22Rv1 (cell line): ENCODE data around the gene LRRC15.

Source experiments
- ZFX ChIP-seq: fragments of 450-650 bp; IDR thresholded peaks from 2 replicates; pipeline ENCODE4 v1.6.1; 2017; ENCODE audit warnings: antibody characterized with exemption, borderline replicate concordance
- TF ChIP-seq, protein P1 (sequence below): fragments of 450-650 bp; IDR thresholded peaks from 2 replicates; pipeline ENCODE4 v1.5.1; 2017; ENCODE audit warnings: mild to moderate bottlenecking

DNA sequence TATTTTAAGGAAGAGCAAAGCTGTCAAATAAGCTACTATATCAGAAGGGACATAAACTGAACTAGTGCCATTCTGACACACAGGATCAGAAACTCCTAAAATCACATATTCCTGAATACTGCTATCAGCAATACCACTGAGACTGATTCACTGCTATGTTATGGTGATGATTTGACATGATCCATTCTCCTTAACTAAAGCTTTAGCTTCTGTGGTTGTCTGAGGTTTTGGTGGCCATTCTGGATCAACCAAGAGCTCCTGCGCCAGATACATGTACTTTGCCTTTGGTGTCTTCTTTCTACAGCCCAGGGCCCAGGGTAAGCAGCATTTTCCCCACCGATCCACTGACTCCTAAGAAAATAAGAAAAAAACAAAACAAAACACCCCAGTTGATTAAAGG, 36.2 kb upstream of the LRRC15 start:
- TF ChIP-seq, protein P1, sequence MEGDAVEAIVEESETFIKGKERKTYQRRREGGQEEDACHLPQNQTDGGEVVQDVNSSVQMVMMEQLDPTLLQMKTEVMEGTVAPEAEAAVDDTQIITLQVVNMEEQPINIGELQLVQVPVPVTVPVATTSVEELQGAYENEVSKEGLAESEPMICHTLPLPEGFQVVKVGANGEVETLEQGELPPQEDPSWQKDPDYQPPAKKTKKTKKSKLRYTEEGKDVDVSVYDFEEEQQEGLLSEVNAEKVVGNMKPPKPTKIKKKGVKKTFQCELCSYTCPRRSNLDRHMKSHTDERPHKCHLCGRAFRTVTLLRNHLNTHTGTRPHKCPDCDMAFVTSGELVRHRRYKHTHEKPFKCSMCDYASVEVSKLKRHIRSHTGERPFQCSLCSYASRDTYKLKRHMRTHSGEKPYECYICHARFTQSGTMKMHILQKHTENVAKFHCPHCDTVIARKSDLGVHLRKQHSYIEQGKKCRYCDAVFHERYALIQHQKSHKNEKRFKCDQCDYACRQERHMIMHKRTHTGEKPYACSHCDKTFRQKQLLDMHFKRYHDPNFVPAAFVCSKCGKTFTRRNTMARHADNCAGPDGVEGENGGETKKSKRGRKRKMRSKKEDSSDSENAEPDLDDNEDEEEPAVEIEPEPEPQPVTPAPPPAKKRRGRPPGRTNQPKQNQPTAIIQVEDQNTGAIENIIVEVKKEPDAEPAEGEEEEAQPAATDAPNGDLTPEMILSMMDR = no peak
- no peak for TF ChIP-seq ZFX
